Measurements from ENCODE around the gene KIF5C. TPM values are rescaled to one million over a fixed set of nuclear protein-coding genes. Genes with fewer than 3 reads are reported as not detected.
A peak's percentile ranks its signal among the peaks of the same experiment; 100 is the strongest.

The KIF5C gene
- total RNA-seq, 1 donor: 0.36 TPM

DNA sequence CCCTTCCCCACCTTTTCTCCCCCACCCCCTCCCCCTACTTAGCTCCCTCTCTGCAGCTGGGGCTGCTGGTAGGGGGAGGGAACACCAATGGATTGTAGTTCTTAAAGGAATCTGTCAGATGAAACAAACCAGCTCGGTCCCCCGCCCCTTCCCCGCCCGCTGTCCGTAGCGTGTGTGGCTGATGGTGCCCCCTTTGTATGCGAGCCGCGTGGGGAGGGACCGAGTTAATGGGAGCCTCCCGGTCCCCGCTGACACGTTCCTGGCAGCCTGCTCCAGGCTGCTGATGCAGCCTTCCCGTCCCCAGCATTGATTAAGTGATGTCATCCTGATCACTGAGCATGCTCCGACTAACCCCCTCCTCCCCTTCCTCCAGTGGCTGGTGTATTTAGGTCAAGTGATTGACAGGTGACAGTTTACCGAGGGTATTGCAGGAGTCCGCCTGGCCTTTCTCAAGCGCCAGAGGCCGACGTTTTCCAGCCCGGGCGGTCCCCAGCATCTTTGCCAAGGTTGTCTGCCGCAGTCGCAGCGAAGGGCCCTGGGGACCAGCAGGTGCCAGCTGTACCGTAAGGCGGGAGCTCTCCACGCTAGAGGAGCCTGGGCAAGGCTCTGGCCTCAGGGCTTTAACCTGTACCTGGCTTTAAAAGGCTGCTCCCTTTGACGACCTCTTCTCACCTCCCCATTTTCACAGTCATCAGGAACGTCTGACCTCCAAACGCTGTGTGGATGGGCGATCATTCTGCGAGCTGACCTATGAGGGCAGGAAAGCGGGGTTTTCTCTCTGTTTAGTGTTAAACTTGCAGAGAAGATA, 1.8 kb downstream of the KIF5C start:
- Histone ChIP-seq H4K20me1 (ENCODE audit: insufficient read depth, low read length) (no peaks in the 10 kb centered on the region), H3K9me3 (ENCODE audit: low read depth, low read length) (no peaks in the 10 kb centered on the region), H3K4me2 (ENCODE audit: insufficient read depth, low read length) (no peak overlapping the region), H3K27ac (ENCODE audit: low read depth, low read length) (no peak overlapping the region), H3K4me3 (ENCODE audit: insufficient read depth, low read length) (no peak overlapping the region), H2AFZ (ENCODE audit: low read length) (no peak overlapping the region), H3K27me3 (ENCODE audit: insufficient read depth, low read length) (peaks cover 30% of the 10 kb centered on the region), H3K79me2 (ENCODE audit: insufficient read depth, low read length) (no peaks in the 10 kb centered on the region), H3K36me3 (ENCODE audit: insufficient read depth, low read length) (no peaks in the 10 kb centered on the region), H3K4me1 (ENCODE audit: insufficient read depth, low read length) (no peaks in the 10 kb centered on the region)
- DNase-seq (ENCODE audit: insufficient read length, low spot score, missing footprints): peak; percentile 82
- TF ChIP-seq, protein P1, sequence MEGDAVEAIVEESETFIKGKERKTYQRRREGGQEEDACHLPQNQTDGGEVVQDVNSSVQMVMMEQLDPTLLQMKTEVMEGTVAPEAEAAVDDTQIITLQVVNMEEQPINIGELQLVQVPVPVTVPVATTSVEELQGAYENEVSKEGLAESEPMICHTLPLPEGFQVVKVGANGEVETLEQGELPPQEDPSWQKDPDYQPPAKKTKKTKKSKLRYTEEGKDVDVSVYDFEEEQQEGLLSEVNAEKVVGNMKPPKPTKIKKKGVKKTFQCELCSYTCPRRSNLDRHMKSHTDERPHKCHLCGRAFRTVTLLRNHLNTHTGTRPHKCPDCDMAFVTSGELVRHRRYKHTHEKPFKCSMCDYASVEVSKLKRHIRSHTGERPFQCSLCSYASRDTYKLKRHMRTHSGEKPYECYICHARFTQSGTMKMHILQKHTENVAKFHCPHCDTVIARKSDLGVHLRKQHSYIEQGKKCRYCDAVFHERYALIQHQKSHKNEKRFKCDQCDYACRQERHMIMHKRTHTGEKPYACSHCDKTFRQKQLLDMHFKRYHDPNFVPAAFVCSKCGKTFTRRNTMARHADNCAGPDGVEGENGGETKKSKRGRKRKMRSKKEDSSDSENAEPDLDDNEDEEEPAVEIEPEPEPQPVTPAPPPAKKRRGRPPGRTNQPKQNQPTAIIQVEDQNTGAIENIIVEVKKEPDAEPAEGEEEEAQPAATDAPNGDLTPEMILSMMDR (IDR thresholded peaks at IDR 0.05; ENCODE audit: extremely low read depth, low read depth, low read length): no peak

DNA sequence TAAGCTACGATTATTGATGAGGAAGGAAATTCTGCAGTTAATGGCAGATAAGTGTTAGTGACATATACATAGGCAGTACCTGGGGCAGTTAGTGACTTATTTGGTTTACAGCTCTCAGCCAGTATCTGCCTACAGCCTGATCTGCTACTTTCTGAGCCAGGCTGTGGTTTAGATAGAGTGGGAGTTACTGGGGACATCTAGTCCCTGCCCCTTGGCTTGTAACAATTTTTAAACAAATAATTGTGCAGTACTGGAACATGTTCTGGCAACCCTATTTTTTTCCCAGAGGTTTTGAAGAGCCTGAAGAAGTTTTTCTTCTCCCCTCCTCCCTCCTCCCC, 2.3 kb downstream of the KIF5C start:
- no peak overlapping the region for H3K27ac ChIP-seq (ENCODE audit: low read depth, low read length)
- H3K4me2 ChIP-seq (ENCODE audit: insufficient read depth, low read length): no peak overlapping the region
- H3K36me3 ChIP-seq (ENCODE audit: insufficient read depth, low read length): no peaks in the 10 kb centered on the region
- H3K4me1 ChIP-seq (ENCODE audit: insufficient read depth, low read length): no peaks in the 10 kb centered on the region
- no peaks in the 10 kb centered on the region for H3K9me3 ChIP-seq (ENCODE audit: low read depth, low read length)
- H2AFZ ChIP-seq (ENCODE audit: low read length): no peak overlapping the region
- no peaks in the 10 kb centered on the region for H3K79me2 ChIP-seq (ENCODE audit: insufficient read depth, low read length)
- TF ChIP-seq, protein P1 (IDR thresholded peaks at IDR 0.05; ENCODE audit: extremely low read depth, low read depth, low read length): no peak
- H4K20me1 ChIP-seq (ENCODE audit: insufficient read depth, low read length): no peaks in the 10 kb centered on the region
- DNase-seq (ENCODE audit: insufficient read length, low spot score, missing footprints): no peak
- no peak overlapping the region for H3K4me3 ChIP-seq (ENCODE audit: insufficient read depth, low read length)
- peaks cover 30% of the 10 kb centered on the region for H3K27me3 ChIP-seq (ENCODE audit: insufficient read depth, low read length)

DNA sequence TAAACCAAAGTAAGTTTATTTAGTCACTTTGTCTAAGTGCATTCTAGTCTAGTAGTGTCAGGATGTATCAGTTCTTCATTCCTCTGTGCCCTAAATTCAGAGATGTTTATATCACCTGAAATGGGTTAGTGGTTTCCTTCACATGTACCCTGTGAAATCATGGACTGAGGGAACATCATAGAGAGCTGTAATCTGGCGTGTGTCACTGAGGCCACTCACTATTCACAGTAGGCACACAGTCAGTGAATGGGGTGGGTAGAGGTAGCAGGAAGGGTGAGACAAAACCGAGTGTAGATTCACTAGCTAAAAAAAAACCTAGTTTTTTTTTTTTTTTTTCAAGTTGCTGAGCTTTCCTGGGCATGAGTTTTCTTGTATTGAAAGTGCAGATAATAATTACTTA, 5.6 kb downstream of the KIF5C start:
- no peak overlapping the region for H3K27ac ChIP-seq (ENCODE audit: low read depth, low read length)
- H3K4me2 ChIP-seq (ENCODE audit: insufficient read depth, low read length): no peak overlapping the region
- no peaks in the 10 kb centered on the region for H3K4me1 ChIP-seq (ENCODE audit: insufficient read depth, low read length)
- no peaks in the 10 kb centered on the region for H4K20me1 ChIP-seq (ENCODE audit: insufficient read depth, low read length)
- no peaks in the 10 kb centered on the region for H3K9me3 ChIP-seq (ENCODE audit: low read depth, low read length)
- TF ChIP-seq, protein P1 (IDR thresholded peaks at IDR 0.05; ENCODE audit: extremely low read depth, low read depth, low read length): no peak
- H3K4me3 ChIP-seq (ENCODE audit: insufficient read depth, low read length): no peak overlapping the region
- no peak for DNase-seq (ENCODE audit: insufficient read length, low spot score, missing footprints)
- no peak overlapping the region for H2AFZ ChIP-seq (ENCODE audit: low read length)
- no peaks in the 10 kb centered on the region for H3K36me3 ChIP-seq (ENCODE audit: insufficient read depth, low read length)
- no peaks in the 10 kb centered on the region for H3K79me2 ChIP-seq (ENCODE audit: insufficient read depth, low read length)
- peaks cover 31% of the 10 kb centered on the region for H3K27me3 ChIP-seq (ENCODE audit: insufficient read depth, low read length)

DNA sequence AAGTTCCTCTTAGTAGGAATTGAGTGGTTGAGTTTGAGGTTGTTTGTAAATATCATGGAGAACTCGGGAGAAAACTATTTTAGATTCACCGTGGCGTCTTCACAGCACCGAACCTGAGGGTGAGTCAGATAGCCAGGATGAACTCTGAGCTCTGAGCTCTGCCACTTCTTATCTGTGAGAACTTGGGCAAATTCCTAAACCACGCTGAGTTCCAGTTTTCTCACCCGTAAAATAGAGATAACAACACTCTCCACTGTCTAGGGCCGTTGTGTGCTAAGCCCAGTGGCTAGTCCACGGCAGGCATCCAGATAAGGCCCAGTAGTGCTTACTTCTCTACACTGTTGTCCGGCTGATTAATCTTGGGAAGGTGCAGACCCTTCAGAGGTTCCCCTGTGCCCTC, 7.0 kb downstream of the KIF5C start:
- H3K4me1 ChIP-seq (ENCODE audit: insufficient read depth, low read length): no peaks in the 10 kb centered on the region
- H3K9me3 ChIP-seq (ENCODE audit: low read depth, low read length): no peaks in the 10 kb centered on the region
- H2AFZ ChIP-seq (ENCODE audit: low read length): no peak overlapping the region
- TF ChIP-seq, protein P1 (IDR thresholded peaks at IDR 0.05; ENCODE audit: extremely low read depth, low read depth, low read length): no peak
- no peak overlapping the region for H3K27ac ChIP-seq (ENCODE audit: low read depth, low read length)
- no peak overlapping the region for H3K4me3 ChIP-seq (ENCODE audit: insufficient read depth, low read length)
- H3K27me3 ChIP-seq (ENCODE audit: insufficient read depth, low read length): peaks cover 31% of the 10 kb centered on the region
- H3K36me3 ChIP-seq (ENCODE audit: insufficient read depth, low read length): no peaks in the 10 kb centered on the region
- no peaks in the 10 kb centered on the region for H4K20me1 ChIP-seq (ENCODE audit: insufficient read depth, low read length)
- no peaks in the 10 kb centered on the region for H3K79me2 ChIP-seq (ENCODE audit: insufficient read depth, low read length)
- no peak overlapping the region for H3K4me2 ChIP-seq (ENCODE audit: insufficient read depth, low read length)
- DNase-seq (ENCODE audit: insufficient read length, low spot score, missing footprints): no peak
